Measurements from ENCODE around the gene KIRREL3. TPM values are rescaled to one million over a fixed set of nuclear protein-coding genes. Genes with fewer than 3 reads are reported as not detected.
A peak's percentile ranks its signal among the peaks of the same experiment; 100 is the strongest.
"Not testable (repeated sequence)": the region's sequence is repeated elsewhere in the genome, so short reads cannot be mapped to it uniquely, and the experiment has no call there.

The KIRREL3 gene
- total RNA-seq, 1 donor from 2014 or later = 2.1 TPM

DNA sequence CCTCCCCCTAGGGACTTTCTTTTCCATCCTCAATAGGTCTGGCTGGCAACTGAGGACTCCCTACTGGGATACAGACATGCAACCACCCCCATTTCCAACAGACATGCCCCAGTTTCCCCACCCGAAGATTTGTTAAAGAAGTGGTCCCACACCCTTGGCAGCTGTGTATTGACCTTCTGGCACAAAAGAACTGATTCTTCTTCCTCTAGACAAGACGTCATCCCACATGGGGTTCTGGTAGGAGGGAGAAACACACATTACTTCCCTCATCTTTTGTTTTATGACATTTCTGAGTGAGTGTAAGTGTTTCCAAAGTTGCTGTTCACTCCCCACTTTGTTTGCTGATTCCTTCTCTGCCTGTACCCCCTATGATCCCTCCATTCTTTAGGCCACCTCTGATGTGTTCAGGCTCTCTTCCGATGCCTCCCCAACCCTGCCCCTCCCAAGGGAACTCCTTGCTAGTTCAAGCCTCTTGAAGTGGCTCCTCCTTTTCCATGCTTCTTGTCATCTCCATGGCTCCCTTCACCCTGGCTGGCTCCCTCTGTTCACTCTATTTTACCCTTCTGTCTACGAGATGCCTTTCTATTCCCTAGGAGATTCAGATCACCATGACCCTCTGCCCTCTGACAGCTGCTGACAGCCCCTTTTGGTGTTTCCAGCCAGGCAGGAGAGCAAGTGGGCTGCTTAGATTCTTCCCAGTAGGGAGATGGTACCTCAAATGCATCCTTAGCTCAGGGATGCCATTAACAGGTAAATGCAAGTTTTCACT is 4.3 kb downstream of the KIRREL3 start:
- peak; percentile 1 for DNase-seq

- DNase-seq = no peak
These were observed 7.0 kb downstream of the KIRREL3 start for GRCh38 chr11:126993599-126993998.

GRCh38 chr11:126992804-126993111 is 7.8 kb downstream of the KIRREL3 start:
- no peak for DNase-seq

DNA sequence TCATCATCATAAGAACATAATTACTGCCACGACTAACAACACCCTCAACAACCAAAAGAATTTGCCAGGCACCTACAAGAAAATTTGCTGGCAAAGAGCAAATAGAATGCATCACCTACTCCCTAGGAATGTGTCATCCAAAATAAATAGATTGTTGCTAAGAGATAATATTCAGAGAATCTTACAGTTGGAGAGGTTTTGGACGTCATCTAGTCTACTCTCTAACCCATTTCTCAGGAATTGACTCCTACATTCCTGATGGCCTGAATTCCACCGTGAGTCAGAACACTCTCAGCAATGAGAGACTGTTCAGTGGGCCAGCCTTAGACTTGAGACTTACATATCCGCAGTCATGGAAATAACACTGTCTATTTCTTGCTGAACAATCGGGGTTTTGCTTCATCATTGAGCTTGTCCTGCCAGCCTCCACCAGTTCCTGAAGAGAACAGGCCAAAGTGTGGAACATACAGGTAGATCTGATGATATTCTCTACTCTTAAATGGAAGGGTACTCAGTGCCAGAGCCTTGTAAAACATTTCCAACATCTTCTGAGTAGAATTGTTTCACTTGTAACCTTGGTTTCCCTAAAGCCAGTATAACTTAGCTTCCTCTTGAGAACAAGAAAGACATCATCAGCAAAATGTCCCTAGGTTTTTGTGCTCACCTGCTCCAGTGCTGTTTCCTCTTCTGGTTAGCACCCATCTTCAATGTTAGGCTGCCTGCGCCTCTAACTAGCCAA is 8.3 kb downstream of the KIRREL3 start:
- DNase-seq = no peak

GRCh38 chr11:126991596-126991995 is 9.0 kb downstream of the KIRREL3 start:
- no peak for DNase-seq

- DNase-seq = no peak
These were observed 9.7 kb downstream of the KIRREL3 start for GRCh38 chr11:126990716-126991480.

DNA sequence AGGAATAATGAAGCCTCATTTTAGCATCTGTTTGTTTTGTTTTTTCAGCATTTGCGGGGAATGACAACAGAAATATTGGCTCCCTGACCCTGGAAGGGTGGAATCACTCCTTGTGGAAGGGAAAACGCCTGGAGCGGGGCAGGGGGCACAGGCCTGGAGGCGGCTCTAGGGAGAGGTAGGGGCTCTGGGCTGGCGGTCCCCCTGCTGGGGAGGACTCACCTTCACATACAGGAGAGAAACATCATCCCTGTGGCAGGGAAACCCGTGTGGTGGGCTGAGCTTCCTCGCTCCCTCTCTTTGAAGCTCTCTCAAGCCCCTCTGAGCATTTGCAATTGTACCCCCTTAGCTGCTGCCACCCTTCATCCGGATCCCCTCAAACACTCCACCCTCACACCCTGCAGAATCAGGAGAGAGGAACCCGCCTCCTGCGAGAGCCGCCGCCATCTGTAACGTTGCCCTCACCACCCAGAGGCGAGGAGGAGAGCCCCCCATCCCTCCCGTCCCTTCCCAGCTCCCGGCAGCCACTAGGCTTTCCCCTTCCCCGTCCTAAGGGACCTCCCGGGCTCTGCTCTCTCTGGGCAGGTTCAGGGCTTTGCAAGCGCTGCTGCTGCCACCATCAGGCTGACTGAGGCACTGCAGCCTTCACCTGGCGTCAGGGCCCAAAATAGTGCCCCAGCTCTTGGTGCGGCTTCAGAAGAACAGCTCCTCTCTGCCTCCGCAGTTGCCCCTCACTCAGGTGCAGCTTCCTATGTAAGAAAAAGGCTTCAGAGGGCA is 10.4 kb downstream of the KIRREL3 start:
- peak; percentile 41 for DNase-seq

GRCh38 chr11:126988655-126989054 is 11.9 kb downstream of the KIRREL3 start:
- DNase-seq = no peak

- DNase-seq = no peak
These were observed 18.9 kb downstream of the KIRREL3 start for GRCh38 chr11:126981635-126982034.

- no peak for DNase-seq
These were observed 21.7 kb downstream of the KIRREL3 start for GRCh38 chr11:126978911-126979310.

DNA sequence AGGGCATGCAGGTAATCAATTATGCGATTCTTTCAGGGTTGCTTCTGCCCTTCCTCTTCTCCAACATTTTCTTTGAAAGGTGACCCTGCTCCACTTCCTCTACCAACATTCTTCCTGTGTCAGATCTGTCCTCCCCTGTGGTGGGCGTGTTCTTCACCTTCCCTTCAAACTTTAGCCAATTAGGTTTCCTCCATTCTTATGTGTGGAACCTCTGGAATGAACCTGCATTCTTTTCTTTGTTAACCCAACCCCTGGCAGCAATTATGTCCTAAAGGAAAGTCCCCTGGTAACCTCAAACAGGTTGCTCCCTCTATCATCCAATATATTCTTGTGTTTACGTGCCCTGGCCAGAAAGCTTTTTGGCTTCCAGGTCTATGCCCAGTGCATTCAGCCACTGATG is 22.4 kb downstream of the KIRREL3 start:
- DNase-seq = no peak

DNA sequence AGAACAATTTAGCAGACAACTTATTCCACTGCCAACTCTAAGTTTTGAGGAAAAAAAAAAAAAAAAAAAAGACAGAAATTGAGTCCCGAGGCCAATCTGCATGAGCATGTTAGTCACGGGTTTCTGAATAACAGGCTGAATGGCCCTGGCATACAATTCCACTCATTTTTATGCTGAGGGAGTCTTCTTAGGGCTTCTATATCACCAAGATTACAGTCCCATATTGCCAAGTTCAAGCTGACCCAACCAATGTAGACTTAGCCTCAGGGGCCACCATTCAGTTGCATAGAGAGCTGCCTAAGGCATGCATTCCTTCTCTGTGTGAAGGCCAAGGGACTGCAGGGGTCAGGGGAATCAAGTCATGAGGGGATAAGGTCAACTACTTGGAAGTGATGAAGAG is 27.5 kb downstream of the KIRREL3 start:
- DNase-seq = no peak

- no peak for DNase-seq
These were observed 29.3 kb downstream of the KIRREL3 start for GRCh38 chr11:126971305-126971704.

GRCh38 chr11:126969865-126970479 is 30.6 kb downstream of the KIRREL3 start:
- no peak for DNase-seq

DNA sequence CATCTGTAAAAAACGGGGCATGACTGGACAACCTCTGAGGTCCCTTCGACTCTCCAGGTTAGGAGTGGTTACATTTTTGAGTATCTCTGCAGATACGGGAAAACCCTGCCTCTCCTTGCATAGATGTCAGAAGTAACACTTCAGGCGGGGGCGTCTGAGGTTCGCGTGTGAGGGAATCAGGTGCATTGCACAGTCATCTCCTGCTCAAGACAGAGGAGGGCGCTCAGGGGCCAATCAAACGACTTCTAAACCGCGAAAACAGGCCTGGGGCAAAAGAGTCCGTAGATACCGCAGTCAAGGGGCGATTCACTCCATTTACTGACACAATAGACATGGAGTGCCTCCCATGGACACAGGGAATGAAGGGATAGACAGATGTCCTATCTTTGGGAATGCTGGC is 31.7 kb downstream of the KIRREL3 start:
- DNase-seq = no peak

GRCh38 chr11:126965331-126965730 is 35.2 kb downstream of the KIRREL3 start:
- no peak for DNase-seq

DNA sequence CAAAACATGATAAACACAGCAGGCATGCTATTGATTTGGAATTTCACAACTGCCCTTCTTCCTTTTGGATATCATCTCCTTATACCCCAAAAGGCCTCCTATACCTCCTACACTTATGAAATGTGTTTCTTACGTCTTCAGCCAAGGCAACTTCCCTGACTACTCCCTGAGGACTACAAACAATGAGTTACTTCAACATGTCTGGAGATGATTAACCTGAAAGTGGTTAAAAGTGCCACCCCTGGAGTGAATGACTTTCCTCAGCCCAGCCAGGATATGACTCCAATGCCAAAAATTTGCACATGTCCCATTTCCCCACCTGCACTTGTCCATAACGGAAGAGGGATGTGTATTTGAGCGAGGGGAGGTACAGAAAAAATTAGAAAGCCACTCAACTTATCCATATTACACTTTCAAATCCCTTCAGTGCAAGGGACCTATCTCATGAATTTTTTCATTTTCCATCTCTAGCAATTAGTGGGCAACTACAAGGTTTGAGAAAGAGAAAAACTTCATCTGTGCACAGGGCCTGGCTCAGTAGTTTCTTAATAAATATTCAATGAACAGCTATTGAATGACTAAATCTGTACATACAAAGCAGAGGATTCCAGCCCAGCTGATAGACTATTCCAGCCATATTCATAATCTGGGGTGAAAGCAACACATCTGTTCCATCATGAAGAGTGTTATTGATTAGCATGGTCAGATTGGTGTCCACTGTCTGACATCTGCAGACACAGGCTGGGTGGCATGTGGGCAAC is 36.8 kb downstream of the KIRREL3 start:
- DNase-seq = no peak

- no peak for DNase-seq
These were observed 37.5 kb downstream of the KIRREL3 start for GRCh38 chr11:126963115-126963514.

- no peak for DNase-seq
These were observed 40.9 kb downstream of the KIRREL3 start for GRCh38 chr11:126959700-126960099.

DNA sequence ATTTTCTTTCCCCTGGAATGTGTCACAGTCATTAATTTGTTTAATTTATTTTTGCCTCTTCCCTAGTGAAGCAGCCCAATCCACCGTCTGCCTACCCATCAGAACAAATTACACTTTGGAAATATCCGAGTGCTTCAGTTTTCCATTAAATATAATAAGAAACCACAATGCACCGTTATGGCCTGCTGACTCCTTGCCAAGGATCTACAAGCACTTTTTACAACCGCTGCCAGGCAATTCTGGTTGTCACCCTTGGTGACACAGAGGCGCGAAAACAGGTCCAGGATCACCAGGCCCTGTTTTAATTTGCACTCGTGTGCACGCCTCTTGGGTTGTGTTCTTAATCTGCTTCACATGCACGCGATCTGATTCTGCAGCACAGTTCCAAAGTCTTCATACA is 43.9 kb downstream of the KIRREL3 start:
- DNase-seq = no peak

- DNase-seq = not testable (repeated sequence)
These were observed 48.0 kb downstream of the KIRREL3 start for GRCh38 chr11:126952533-126952932.
